ENCODE data around the gene SLC7A14.
A peak's percentile ranks its signal among the peaks of the same experiment; 100 is the strongest.

The SLC7A14 gene

DNA sequence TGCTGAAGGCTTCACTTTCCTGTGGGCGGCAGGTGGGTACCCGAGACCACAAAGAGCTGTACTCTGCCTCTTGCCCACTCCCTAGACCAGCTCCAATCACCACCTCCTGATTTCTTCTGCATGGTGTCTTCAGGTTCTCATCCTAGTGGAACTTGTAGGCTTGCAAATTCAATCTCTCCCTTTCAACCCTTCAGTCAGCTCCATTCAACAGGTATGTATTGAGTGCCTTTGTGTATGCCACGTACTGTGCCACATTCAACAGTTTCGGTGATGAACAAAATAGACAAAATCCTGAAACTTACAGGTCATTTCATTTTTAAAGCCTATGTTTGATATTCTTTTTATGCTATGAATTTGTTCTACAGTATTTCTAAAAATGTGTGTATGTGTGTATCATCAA lies 172.6 kb downstream of the SLC7A14 start:
- no CpG with 5 or more reads among the region's 4 CpGs for WGBS (ENCODE audit: extremely low coverage, insufficient coverage, low lambda C conversion rate)
- Histone ChIP-seq H3K27me3 (ENCODE audit: insufficient read depth, low read length, poor library complexity) (no peaks in the 10 kb centered on the region), H3K56ac (ENCODE audit: low read length) (peak overlapping the region; percentile 54), H3K18ac (ENCODE audit: low read length) (no peak overlapping the region), H2AK5ac (ENCODE audit: low read length) (peak overlapping the region; percentile 57), H3K4me2 (ENCODE audit: low read length) (no peak overlapping the region), H3K4ac (ENCODE audit: low read depth, low read length) (no peak overlapping the region), H3K27ac (ENCODE audit: low read depth, low read length) (no peak overlapping the region), H2BK120ac (ENCODE audit: low read depth, low read length) (no peak overlapping the region), H3K23ac (ENCODE audit: low read length) (no peak overlapping the region), H4K8ac (ENCODE audit: low read depth, low read length) (no peak overlapping the region), H2BK5ac (ENCODE audit: low read length) (no peak overlapping the region), H3K79me2 (ENCODE audit: control insufficient read depth, insufficient read depth, low read length) (no peaks in the 10 kb centered on the region), H3K4me3 (ENCODE audit: low read length) (no peak overlapping the region), H3K79me1 (ENCODE audit: low read length) (no peaks in the 10 kb centered on the region), H3K36me3 (ENCODE audit: control insufficient read depth, insufficient read depth, low read length) (no peaks in the 10 kb centered on the region), H4K5ac (ENCODE audit: low read length) (no peak overlapping the region), H3K4me1 (ENCODE audit: control insufficient read depth, low read depth, low read length) (peaks cover 9% of the 10 kb centered on the region), H3K9ac (ENCODE audit: low read length) (no peak overlapping the region), H2BK15ac (replicated peaks; ENCODE audit: low read depth) (no peak overlapping the region)
- DNase-seq = no peak

DNA sequence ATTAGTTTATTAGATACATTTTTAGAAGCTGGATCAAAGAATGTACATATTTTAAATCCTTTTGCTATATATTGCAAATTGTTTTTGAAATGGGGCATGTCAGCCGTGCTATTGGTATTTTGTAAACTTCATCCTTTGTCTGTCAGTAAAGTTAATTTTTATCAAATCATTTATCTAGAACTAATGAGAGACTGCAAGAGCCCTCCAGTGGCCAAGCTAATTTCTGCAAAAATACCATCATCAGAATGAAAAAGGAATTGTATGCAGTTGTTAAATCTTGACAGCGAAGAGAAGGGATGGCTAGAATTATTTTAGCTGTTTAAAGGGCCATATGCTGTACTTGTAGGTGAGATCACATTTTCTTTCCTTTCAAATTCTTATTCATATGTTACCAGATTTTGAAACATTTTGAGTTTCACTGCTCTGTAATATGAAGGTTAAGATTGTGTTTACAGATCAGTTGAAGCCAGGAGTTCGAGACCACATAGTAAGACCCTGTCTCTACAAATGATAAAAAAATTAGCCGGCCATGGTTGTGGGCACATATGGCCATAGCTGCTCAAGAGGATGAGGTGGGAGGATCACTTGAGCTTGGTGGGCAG lies 175.3 kb downstream of the SLC7A14 start:
- Histone ChIP-seq H3K4me3 (ENCODE audit: low read length) (no peak overlapping the region), H3K4me1 (ENCODE audit: control insufficient read depth, low read depth, low read length) (no peaks in the 10 kb centered on the region), H3K27ac (ENCODE audit: low read depth, low read length) (no peak overlapping the region), H3K79me2 (ENCODE audit: control insufficient read depth, insufficient read depth, low read length) (no peaks in the 10 kb centered on the region), H3K79me1 (ENCODE audit: low read length) (no peaks in the 10 kb centered on the region), H3K4ac (ENCODE audit: low read depth, low read length) (no peak overlapping the region), H3K9ac (ENCODE audit: low read length) (no peak overlapping the region), H3K23ac (ENCODE audit: low read length) (no peak overlapping the region), H4K8ac (ENCODE audit: low read depth, low read length) (no peak overlapping the region), H2BK5ac (ENCODE audit: low read length) (no peak overlapping the region), H3K36me3 (ENCODE audit: control insufficient read depth, insufficient read depth, low read length) (no peaks in the 10 kb centered on the region), H2BK120ac (ENCODE audit: low read depth, low read length) (no peak overlapping the region), H4K5ac (ENCODE audit: low read length) (no peak overlapping the region), H3K27me3 (ENCODE audit: insufficient read depth, low read length, poor library complexity) (no peaks in the 10 kb centered on the region), H2BK15ac (replicated peaks; ENCODE audit: low read depth) (no peak overlapping the region), H2AK5ac (ENCODE audit: low read length) (no peak overlapping the region), H3K4me2 (ENCODE audit: low read length) (no peak overlapping the region), H3K56ac (ENCODE audit: low read length) (no peak overlapping the region), H3K18ac (ENCODE audit: low read length) (no peak overlapping the region)
- no CpG with 5 or more reads among the region's 4 CpGs for whole genome bisulfite sequencing (ENCODE audit: extremely low coverage, insufficient coverage, low lambda C conversion rate)
- DNase-seq = peak; percentile 23
